GM12874 (cell line): ENCODE measurements around the gene LAD1.

Experiments
- CTCF ChIP-seq: IDR thresholded peaks from 2 replicates; pipeline ENCODE4 v1.5.1; 2011; ENCODE audit warnings: low read depth, mild to moderate bottlenecking, control low read depth, low read length, moderate library complexity; ENCODE audit not compliant: insufficient read depth

LAD1 gene

GRCh38 chr1:201399352-201400126 is 415 bp upstream of the LAD1 start:
- TF ChIP-seq CTCF = no peak

- no peak for TF ChIP-seq CTCF
Observed at GRCh38 chr1:201397675-201398074, 1.4 kb downstream of the LAD1 start.

GRCh38 chr1:201396861-201397464 is 2.2 kb downstream of the LAD1 start:
- TF ChIP-seq CTCF = no peak

GRCh38 chr1:201395936-201396335 is 3.2 kb downstream of the LAD1 start:
- no peak for TF ChIP-seq CTCF

GRCh38 chr1:201394591-201394990 is 4.5 kb downstream of the LAD1 start:
- TF ChIP-seq CTCF = no peak

- TF ChIP-seq CTCF = no peak
Observed at GRCh38 chr1:201393076-201393475, 6.0 kb downstream of the LAD1 start.

- TF ChIP-seq CTCF = no peak
Observed at GRCh38 chr1:201391651-201392511, 7.2 kb downstream of the LAD1 start.
